ENCODE measurements around the gene RETREG3. TPM values are rescaled to one million over a fixed set of nuclear protein-coding genes. Genes with fewer than 3 reads are reported as not detected.

Gene RETREG3
- total and polyA plus RNA-seq, 2 of the 13 experiments (the other 11 are each of a cell fraction or from before 2014, with no cell fraction given): 47.0 to 55.8 TPM

DNA sequence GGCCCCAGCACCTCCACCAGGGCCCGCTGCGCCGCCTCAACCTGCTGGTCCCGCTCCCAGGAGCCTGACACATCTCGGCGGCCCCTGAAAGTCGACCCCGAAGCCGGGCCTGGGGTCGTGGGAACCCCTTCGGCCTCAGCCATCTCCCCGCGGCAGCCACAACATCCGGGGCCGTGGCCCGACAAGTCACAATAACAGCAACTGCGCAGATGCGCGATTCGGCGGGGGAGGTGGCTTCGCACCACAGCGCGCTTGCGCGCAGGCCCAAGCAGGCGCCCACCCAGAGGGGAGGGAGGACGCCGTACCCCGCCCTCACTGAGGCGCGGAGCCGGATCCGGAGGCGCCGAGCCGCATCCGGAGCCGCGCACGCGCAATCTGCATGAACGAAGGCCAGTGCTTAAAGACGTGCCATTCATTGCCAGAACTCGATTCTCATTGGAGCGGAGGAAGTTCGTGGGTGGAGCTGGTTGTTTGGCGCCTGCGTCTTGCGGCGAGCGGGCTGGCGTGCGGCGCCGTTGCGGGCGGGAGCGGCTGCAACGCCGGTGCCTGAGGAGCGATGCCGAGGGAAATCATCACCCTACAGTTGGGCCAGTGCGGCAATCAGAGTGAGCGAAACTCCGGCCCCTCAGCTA, at the start of gene RETREG3, which contains the start of gene TUBG1 (continued):
- TF ChIP-seq, protein P1, sequence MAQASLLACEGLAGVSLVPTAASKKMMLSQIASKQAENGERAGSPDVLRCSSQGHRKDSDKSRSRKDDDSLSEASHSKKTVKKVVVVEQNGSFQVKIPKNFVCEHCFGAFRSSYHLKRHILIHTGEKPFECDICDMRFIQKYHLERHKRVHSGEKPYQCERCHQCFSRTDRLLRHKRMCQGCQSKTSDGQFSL (CRISPR knock-in tag; IDR thresholded peaks at IDR 0.05): peak; percentile 70
- peak; percentile 85; the same call in 1 of the 2 replicates for TF ChIP-seq ZNF614 (CRISPR knock-in tag; IDR thresholded peaks at IDR 0.05; ENCODE audit: borderline replicate concordance)
- TF ChIP-seq AKAP8 (CRISPR knock-in tag; IDR thresholded peaks at IDR 0.05): peak; percentile 19; the same call in 1 of the 2 replicates
- peak; percentile 96 for TF ChIP-seq ZNF605 (CRISPR knock-in tag; IDR thresholded peaks at IDR 0.05)
- TF ChIP-seq MBD4 (IDR thresholded peaks at IDR 0.05; ENCODE audit: borderline replicate concordance, low read length): no peak
- TF ChIP-seq MAZ (IDR thresholded peaks at IDR 0.05; ENCODE audit: borderline replicate concordance, low read depth, low read length): peak; percentile 96; the same call in 1 of the 2 replicates
- peak; percentile 49 for TF ChIP-seq MAZ (CRISPR knock-in tag; IDR thresholded peaks at IDR 0.05; ENCODE audit: low read depth)
- no peak for TF ChIP-seq ZNF839 (CRISPR knock-in tag; IDR thresholded peaks at IDR 0.05; ENCODE audit: borderline replicate concordance)
- TF ChIP-seq, protein P2, sequence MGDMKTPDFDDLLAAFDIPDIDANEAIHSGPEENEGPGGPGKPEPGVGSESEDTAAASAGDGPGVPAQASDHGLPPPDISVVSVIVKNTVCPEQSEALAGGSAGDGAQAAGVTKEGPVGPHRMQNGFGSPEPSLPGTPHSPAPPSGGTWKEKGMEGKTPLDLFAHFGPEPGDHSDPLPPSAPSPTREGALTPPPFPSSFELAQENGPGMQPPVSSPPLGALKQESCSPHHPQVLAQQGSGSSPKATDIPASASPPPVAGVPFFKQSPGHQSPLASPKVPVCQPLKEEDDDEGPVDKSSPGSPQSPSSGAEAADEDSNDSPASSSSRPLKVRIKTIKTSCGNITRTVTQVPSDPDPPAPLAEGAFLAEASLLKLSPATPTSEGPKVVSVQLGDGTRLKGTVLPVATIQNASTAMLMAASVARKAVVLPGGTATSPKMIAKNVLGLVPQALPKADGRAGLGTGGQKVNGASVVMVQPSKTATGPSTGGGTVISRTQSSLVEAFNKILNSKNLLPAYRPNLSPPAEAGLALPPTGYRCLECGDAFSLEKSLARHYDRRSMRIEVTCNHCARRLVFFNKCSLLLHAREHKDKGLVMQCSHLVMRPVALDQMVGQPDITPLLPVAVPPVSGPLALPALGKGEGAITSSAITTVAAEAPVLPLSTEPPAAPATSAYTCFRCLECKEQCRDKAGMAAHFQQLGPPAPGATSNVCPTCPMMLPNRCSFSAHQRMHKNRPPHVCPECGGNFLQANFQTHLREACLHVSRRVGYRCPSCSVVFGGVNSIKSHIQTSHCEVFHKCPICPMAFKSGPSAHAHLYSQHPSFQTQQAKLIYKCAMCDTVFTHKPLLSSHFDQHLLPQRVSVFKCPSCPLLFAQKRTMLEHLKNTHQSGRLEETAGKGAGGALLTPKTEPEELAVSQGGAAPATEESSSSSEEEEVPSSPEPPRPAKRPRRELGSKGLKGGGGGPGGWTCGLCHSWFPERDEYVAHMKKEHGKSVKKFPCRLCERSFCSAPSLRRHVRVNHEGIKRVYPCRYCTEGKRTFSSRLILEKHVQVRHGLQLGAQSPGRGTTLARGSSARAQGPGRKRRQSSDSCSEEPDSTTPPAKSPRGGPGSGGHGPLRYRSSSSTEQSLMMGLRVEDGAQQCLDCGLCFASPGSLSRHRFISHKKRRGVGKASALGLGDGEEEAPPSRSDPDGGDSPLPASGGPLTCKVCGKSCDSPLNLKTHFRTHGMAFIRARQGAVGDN (CRISPR knock-in tag; IDR thresholded peaks at IDR 0.05): peak; percentile 89
- TF ChIP-seq ZNF543 (CRISPR knock-in tag; IDR thresholded peaks at IDR 0.05): no peak; the same call in 1 of the 2 replicates
- no peak for TF ChIP-seq HES4 (CRISPR knock-in tag; IDR thresholded peaks at IDR 0.05; ENCODE audit: borderline replicate concordance)
- TF ChIP-seq ZNF34 (CRISPR knock-in tag; IDR thresholded peaks at IDR 0.05; ENCODE audit: borderline replicate concordance): no peak
- TF ChIP-seq ZBTB42 (CRISPR knock-in tag; IDR thresholded peaks at IDR 0.05): no peak; the same call in 1 of the 2 replicates
- peak; percentile 87 for TF ChIP-seq KMT2A (CRISPR knock-in tag; IDR thresholded peaks at IDR 0.05)
- TF ChIP-seq, protein P3, sequence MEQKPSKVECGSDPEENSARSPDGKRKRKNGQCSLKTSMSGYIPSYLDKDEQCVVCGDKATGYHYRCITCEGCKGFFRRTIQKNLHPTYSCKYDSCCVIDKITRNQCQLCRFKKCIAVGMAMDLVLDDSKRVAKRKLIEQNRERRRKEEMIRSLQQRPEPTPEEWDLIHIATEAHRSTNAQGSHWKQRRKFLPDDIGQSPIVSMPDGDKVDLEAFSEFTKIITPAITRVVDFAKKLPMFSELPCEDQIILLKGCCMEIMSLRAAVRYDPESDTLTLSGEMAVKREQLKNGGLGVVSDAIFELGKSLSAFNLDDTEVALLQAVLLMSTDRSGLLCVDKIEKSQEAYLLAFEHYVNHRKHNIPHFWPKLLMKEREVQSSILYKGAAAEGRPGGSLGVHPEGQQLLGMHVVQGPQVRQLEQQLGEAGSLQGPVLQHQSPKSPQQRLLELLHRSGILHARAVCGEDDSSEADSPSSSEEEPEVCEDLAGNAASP (CRISPR knock-in tag; IDR thresholded peaks at IDR 0.05; ENCODE audit: borderline replicate concordance): peak; percentile 36; the same call in 1 of the 2 replicates
- TF ChIP-seq ATM (IDR thresholded peaks at IDR 0.05; ENCODE audit: borderline replicate concordance): no peak
- peak; percentile 55; the same call in 1 of the 2 replicates for TF ChIP-seq ZNF619 (CRISPR knock-in tag; IDR thresholded peaks at IDR 0.05)
- TF ChIP-seq ZNF124 (CRISPR knock-in tag; IDR thresholded peaks at IDR 0.05): no peak; the same call in none of the 2 replicates

Data from HepG2 (cell line).